HCT116 (cell line): ENCODE data around the gene RALGAPA1. TPM values are rescaled to one million over a fixed set of nuclear protein-coding genes. Genes with fewer than 3 reads are reported as not detected.

ENCODE experiments used
- ATAC-seq: fragments of 200-7000 bp; cut with Tn5 transposase; 2 replicates; pipeline ENCODE4 v1.9.1; 2020; ENCODE audit warnings: mild to moderate bottlenecking, moderate library complexity
- BruUV-seq: library from RNA; stranded (reverse); fragments of 400-500 nt; replicated peaks from 2 replicates; lab custom pipeline; 2021; lab: Mats Ljungman, UMichigan
- CTCF ChIA-PET: fragments of 300-600 bp; sonication (Branson Sonifier 250); formaldehyde crosslinking; loops from one replicate; lab custom pipeline; 2021; ENCODE audit warnings: antibody characterized with exemption; lab: Charles Lee
- POLR2A ChIA-PET: fragments of 300-600, 350-600 bp; sonication (Branson Sonifier 250); formaldehyde crosslinking; loops from one replicate; lab custom pipeline; 2021; ENCODE audit warnings: antibody characterized with exemption; lab: Charles Lee
- RAD21 ChIA-PET, 2 experiments: fragments of 300-600 bp; sonication (Branson Sonifier 250); formaldehyde crosslinking; loops; one replicate each; lab custom pipeline; 2023; ENCODE audit warnings: low total read pairs in 2 of 2; ENCODE audit not compliant: uncharacterized antibody in 2 of 2, unreplicated experiment in 2 of 2, low non-redundant PET in 1 of 2; lab: Charles Lee
- DNase-seq: peaks from one replicate; pipeline ENCODE4 v3.0.0-alpha.2; 2010; ENCODE audit warnings: low read depth, low spot score
- H2AFZ ChIP-seq: fragments of 200-600 bp; shearing (Covaris generic), sonication (generic); 2 replicates; pipeline ENCODE4 v1.6.1; 2017; ENCODE audit warnings: low read depth, mixed run types, mixed read lengths, antibody characterized with exemption, low read length; ENCODE audit not compliant: poor library complexity, severe bottlenecking
- H3K27ac ChIP-seq: 2 replicates; pipeline ENCODE4 v1.5.1; 2012; ENCODE audit warnings: low read depth, low read length
- H3K27me3 ChIP-seq: fragments of 200-600 bp; sonication (generic); 2 replicates; pipeline ENCODE4 v1.6.1; 2016; ENCODE audit warnings: mixed run types, low read length, mixed read lengths; ENCODE audit not compliant: insufficient read depth
- H3K36me3 ChIP-seq, 2 experiments: fragments of 200-500 bp in 1 of 2; fragments of 200-600 bp in 1 of 2; sonication (Bioruptor generic) in 1 of 2; sonication (generic) in 1 of 2; 2 replicates each; pipeline versions ENCODE4 v1.5.1 to v1.6.1; 2014 to 2016; ENCODE audit warnings: low read length in 2 of 2, inconsistent platforms in 1 of 2, mixed read lengths in 1 of 2, mixed run types in 1 of 2; ENCODE audit not compliant: insufficient read depth in 2 of 2, control insufficient read depth in 1 of 2
- H3K4me1 ChIP-seq, 2 experiments: fragments of 200-600 bp in 1 of 2; sonication (generic) in 1 of 2; 2 replicates each; pipeline versions ENCODE4 v1.5.1 to v1.6.1; 2012 to 2017; ENCODE audit warnings: low read length in 2 of 2, inconsistent platforms in 1 of 2, mild to moderate bottlenecking in 1 of 2, mixed read lengths in 1 of 2, mixed run types in 1 of 2, moderate library complexity in 1 of 2; ENCODE audit not compliant: insufficient read depth in 2 of 2, control insufficient read depth in 1 of 2
- H3K4me2 ChIP-seq: fragments of 200-600 bp; sonication (generic); 2 replicates; pipeline ENCODE4 v1.6.1; 2017; ENCODE audit warnings: mixed run types, low read length, mixed read lengths
- H3K4me3 ChIP-seq, 2 experiments: fragments of 200-600 bp in 1 of 2; sonication (generic) in 1 of 2; replicated peaks in 1 of 2; 2 replicates each; pipeline ENCODE4 v1.5.1; 2011 to 2016; ENCODE audit warnings: low read length in 2 of 2, control low read depth in 1 of 2, low read depth in 1 of 2, mild to moderate bottlenecking in 1 of 2, mixed read lengths in 1 of 2, mixed run types in 1 of 2
- H3K79me2 ChIP-seq: fragments of 200-600 bp; sonication (generic); 2 replicates; pipeline ENCODE4 v1.6.1; 2017; ENCODE audit warnings: mild to moderate bottlenecking, mixed run types, low read length, moderate library complexity, mixed read lengths; ENCODE audit not compliant: insufficient read depth
- H3K9ac ChIP-seq: fragments of 200-600 bp; sonication (generic); 2 replicates; pipeline ENCODE4 v1.6.1; 2016; ENCODE audit warnings: low read length, mixed read lengths
- H3K9me2 ChIP-seq: fragments of 200-600 bp; sonication (generic), shearing (Covaris generic); 2 replicates; pipeline ENCODE4 v1.6.1; 2017; ENCODE audit warnings: mixed run types, mild to moderate bottlenecking, moderate library complexity; ENCODE audit not compliant: insufficient read depth
- H3K9me3 ChIP-seq, 2 experiments: fragments of 200-500 bp in 1 of 2; fragments of 200-600 bp in 1 of 2; sonication (Bioruptor generic) in 1 of 2; sonication (generic) in 1 of 2; 2 replicates each; pipeline ENCODE4 v1.6.1; 2014 to 2017; ENCODE audit warnings: low read length in 2 of 2, mixed read lengths in 2 of 2, inconsistent platforms in 1 of 2, low read depth in 1 of 2, mild to moderate bottlenecking in 1 of 2, mixed run types in 1 of 2, moderate library complexity in 1 of 2; ENCODE audit not compliant: control insufficient read depth in 1 of 2, insufficient read depth in 1 of 2
- H4K20me1 ChIP-seq: fragments of 200-600 bp; sonication (generic), shearing (Covaris generic); 2 replicates; pipeline ENCODE4 v1.6.1; 2017; ENCODE audit warnings: mixed run types, mild to moderate bottlenecking, moderate library complexity; ENCODE audit not compliant: insufficient read depth
- EZH2 ChIP-seq: fragments of 200-600 bp; sonication (generic); IDR thresholded peaks from 2 replicates; pipeline ENCODE4 v1.6.1; 2017; ENCODE audit warnings: antibody characterized with exemption, mixed run types
- EZH2phosphoT487 ChIP-seq: fragments of 200-600 bp; IDR thresholded peaks from 2 replicates; pipeline ENCODE4 v1.6.1; 2018; ENCODE audit warnings: antibody characterized with exemption, borderline replicate concordance
- JUND ChIP-seq: IDR thresholded peaks from 2 replicates; pipeline ENCODE4 v1.6.1; 2012
- POLR2AphosphoS5 ChIP-seq: IDR thresholded peaks from 2 replicates; pipeline ENCODE4 v1.6.1; 2011; ENCODE audit warnings: mild to moderate bottlenecking, low read depth, low read length, moderate library complexity
- RAD21 ChIP-seq: IDR thresholded peaks from 2 replicates; pipeline ENCODE4 v1.6.1; 2012; ENCODE audit warnings: low read depth, mild to moderate bottlenecking
- SIN3A ChIP-seq: IDR thresholded peaks from 2 replicates; pipeline ENCODE4 v1.6.1; 2012; ENCODE audit warnings: low read depth
- SP1 ChIP-seq: IDR thresholded peaks from 2 replicates; pipeline ENCODE4 v1.6.1; 2012; ENCODE audit warnings: low read depth
- TCF7L2 ChIP-seq: IDR thresholded peaks from 2 replicates; pipeline ENCODE4 v1.7.0; 2011; ENCODE audit warnings: borderline replicate concordance, inconsistent platforms; ENCODE audit not compliant: insufficient read depth, insufficient read length; ENCODE audit errors: extremely low read depth
- ZNF274 ChIP-seq: fragments of 200-500 bp; sonication (Bioruptor generic); IDR thresholded peaks from 2 replicates; pipeline ENCODE4 v1.6.1; 2014; ENCODE audit warnings: mild to moderate bottlenecking, low read depth, low read length, inconsistent platforms
- intact Hi-C: fragments of 100-400 bp; cut with micrococcal nuclease; formaldehyde crosslinking; loops from 2 replicates; pipeline ENCODE4 v1.10.0; 2022
- total RNA-seq: library from RNA; stranded (reverse); gene quantifications from one replicate; pipeline ENCODE4 v1.2.1, GENCODE V29; 2021; ENCODE audit not compliant: unreplicated experiment
- TF ChIP-seq, protein P1 (sequence below): IDR thresholded peaks from 2 replicates; pipeline ENCODE4 v1.6.1; 2011; ENCODE audit warnings: mild to moderate bottlenecking, low read length, moderate library complexity; ENCODE audit not compliant: insufficient replicate concordance; ENCODE audit errors: extremely low read depth
- TF ChIP-seq, protein P2 (sequence below): IDR thresholded peaks from 2 replicates; pipeline ENCODE4 v1.6.1; 2012; ENCODE audit warnings: low read depth

Gene RALGAPA1
- total RNA-seq, 1 experiment from 2014 or later: 29.3 TPM

DNA sequence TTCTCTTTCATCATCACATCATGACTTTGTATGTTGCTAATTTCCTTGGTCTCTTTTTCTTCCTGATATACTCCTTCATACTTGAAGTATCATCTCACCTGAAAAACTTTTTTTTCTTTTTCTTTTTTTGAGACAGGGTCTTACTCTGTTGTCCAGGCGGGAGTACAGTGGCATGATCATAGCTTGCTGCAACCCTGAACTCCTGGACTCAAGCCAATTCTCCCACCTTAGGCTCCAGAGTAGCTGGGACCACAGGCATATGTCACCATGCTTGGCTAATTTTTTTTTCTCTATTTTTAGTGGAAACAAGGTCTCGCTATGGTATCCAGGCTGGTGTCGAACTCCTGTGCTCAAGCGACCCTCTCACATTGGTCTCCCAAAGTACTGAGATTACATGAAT lies 107.6 kb downstream of the RALGAPA1 start:
- ChIA-PET CTCF (no interaction called here), RAD21 (no interaction called here), POLR2A (no interaction called here)
- Histone ChIP-seq H3K27ac (no peak overlapping the region), H2AFZ (no peak overlapping the region), H3K4me3 (no peak overlapping the region), H3K36me3 (no peaks in the 10 kb centered on the region), H3K27me3 (no peaks in the 10 kb centered on the region), H3K79me2 (no peaks in the 10 kb centered on the region), H3K4me2 (no peak overlapping the region), H3K9ac (no peak overlapping the region), H3K9me3 (no peaks in the 10 kb centered on the region), H3K4me1 (no peaks in the 10 kb centered on the region), H4K20me1 (no peaks in the 10 kb centered on the region), H3K9me2 (no peaks in the 10 kb centered on the region)
- ATAC-seq (no peak), DNase-seq (no peak)
- intact Hi-C loops: no loop called here
- no TSS peak for BruUV-seq
- no peak for TF ChIP-seq SP1
- TF ChIP-seq EZH2phosphoT487: no peak
- TF ChIP-seq, protein P1, sequence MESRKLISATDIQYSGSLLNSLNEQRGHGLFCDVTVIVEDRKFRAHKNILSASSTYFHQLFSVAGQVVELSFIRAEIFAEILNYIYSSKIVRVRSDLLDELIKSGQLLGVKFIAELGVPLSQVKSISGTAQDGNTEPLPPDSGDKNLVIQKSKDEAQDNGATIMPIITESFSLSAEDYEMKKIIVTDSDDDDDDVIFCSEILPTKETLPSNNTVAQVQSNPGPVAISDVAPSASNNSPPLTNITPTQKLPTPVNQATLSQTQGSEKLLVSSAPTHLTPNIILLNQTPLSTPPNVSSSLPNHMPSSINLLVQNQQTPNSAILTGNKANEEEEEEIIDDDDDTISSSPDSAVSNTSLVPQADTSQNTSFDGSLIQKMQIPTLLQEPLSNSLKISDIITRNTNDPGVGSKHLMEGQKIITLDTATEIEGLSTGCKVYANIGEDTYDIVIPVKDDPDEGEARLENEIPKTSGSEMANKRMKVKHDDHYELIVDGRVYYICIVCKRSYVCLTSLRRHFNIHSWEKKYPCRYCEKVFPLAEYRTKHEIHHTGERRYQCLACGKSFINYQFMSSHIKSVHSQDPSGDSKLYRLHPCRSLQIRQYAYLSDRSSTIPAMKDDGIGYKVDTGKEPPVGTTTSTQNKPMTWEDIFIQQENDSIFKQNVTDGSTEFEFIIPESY: no peak
- no peak for TF ChIP-seq SIN3A
- TF ChIP-seq EZH2: no peak
- TF ChIP-seq, protein P2, sequence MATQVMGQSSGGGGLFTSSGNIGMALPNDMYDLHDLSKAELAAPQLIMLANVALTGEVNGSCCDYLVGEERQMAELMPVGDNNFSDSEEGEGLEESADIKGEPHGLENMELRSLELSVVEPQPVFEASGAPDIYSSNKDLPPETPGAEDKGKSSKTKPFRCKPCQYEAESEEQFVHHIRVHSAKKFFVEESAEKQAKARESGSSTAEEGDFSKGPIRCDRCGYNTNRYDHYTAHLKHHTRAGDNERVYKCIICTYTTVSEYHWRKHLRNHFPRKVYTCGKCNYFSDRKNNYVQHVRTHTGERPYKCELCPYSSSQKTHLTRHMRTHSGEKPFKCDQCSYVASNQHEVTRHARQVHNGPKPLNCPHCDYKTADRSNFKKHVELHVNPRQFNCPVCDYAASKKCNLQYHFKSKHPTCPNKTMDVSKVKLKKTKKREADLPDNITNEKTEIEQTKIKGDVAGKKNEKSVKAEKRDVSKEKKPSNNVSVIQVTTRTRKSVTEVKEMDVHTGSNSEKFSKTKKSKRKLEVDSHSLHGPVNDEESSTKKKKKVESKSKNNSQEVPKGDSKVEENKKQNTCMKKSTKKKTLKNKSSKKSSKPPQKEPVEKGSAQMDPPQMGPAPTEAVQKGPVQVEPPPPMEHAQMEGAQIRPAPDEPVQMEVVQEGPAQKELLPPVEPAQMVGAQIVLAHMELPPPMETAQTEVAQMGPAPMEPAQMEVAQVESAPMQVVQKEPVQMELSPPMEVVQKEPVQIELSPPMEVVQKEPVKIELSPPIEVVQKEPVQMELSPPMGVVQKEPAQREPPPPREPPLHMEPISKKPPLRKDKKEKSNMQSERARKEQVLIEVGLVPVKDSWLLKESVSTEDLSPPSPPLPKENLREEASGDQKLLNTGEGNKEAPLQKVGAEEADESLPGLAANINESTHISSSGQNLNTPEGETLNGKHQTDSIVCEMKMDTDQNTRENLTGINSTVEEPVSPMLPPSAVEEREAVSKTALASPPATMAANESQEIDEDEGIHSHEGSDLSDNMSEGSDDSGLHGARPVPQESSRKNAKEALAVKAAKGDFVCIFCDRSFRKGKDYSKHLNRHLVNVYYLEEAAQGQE: no peak
- TF ChIP-seq RAD21: no peak
- TF ChIP-seq ZNF274: no peak
- no peak for TF ChIP-seq JUND
- TF ChIP-seq TCF7L2: no peak
- TF ChIP-seq POLR2AphosphoS5: no peak
